ENCODE measurements around the gene FAF1. TPM values are rescaled to one million over a fixed set of nuclear protein-coding genes. Genes with fewer than 3 reads are reported as not detected.

Gene FAF1
- total and polyA plus RNA-seq, 2 of the 8 experiments (the other 6 are each of a cell fraction or from before 2014, with no cell fraction given) = 10.8 to 65.9 TPM

GRCh38 chr1:50566405-50566804 lies 393.7 kb downstream of the FAF1 start:
- Histone ChIP-seq H2BK20ac (ENCODE audit: low read length) (no peak overlapping the region), H3K4me2 (ENCODE audit: insufficient read depth in 1 of 2, low read depth in 2 of 2, low read length in 2 of 2) (no peak overlapping the region), H4K8ac (ENCODE audit: extremely low read depth, insufficient read depth, low read length) (no peak overlapping the region), H3K36me3 (ENCODE audit: control insufficient read depth in 2 of 4, insufficient read depth in 4 of 4, low read length in 3 of 4) (no peaks in the 10 kb centered on the region), H2BK5ac (ENCODE audit: low read depth, low read length) (no peak overlapping the region), H3K4ac (replicated peaks; ENCODE audit: insufficient read length, low read depth, low read length) (no peak overlapping the region), H4K20me1 (replicated peaks in 1 of 2; ENCODE audit: control insufficient read depth in 1 of 2, insufficient read depth in 2 of 2, low read length in 2 of 2) (no peaks in the 10 kb centered on the region), H3K56ac (replicated peaks; ENCODE audit: insufficient read length, low read depth, low read length) (no peak overlapping the region), H3K23ac (ENCODE audit: insufficient read length) (no peak overlapping the region), H3K79me2 (ENCODE audit: control insufficient read depth in 1 of 2, insufficient read depth in 2 of 2, low read length in 2 of 2) (no peaks in the 10 kb centered on the region), H4K91ac (replicated peaks; ENCODE audit: insufficient read length, low read length) (no peak overlapping the region), H3K23me2 (ENCODE audit: low read depth, low read length) (no peaks in the 10 kb centered on the region), H3K79me1 (ENCODE audit: low read depth, low read length) (no peaks in the 10 kb centered on the region), H2AK5ac (ENCODE audit: low read depth, low read length) (no peak overlapping the region), H2BK120ac (replicated peaks; ENCODE audit: low read depth, low read length) (no peak overlapping the region), H2AFZ (ENCODE audit: low read length) (no peak overlapping the region), H3K4me3 (ENCODE audit: extremely low read depth in 1 of 4, insufficient read depth in 2 of 4, low read depth in 3 of 4, low read length in 4 of 4) (no peak overlapping the region), H3K9me3 (ENCODE audit: insufficient read depth in 2 of 2, low read depth in 1 of 2, low read length in 1 of 2) (no peaks in the 10 kb centered on the region), H2BK12ac (ENCODE audit: low read depth, low read length) (no peak overlapping the region), H3K27ac (ENCODE audit: low read depth, low read length) (no peak overlapping the region), H3K9ac (replicated peaks in 1 of 4; ENCODE audit: extremely low read depth in 1 of 4, low read depth in 3 of 4, low read length in 3 of 4) (no peak overlapping the region), H2BK15ac (ENCODE audit: low read length) (no peak overlapping the region), H3K27me3 (replicated peaks in 1 of 4; ENCODE audit: control insufficient read depth in 3 of 4, extremely low read depth in 1 of 4, insufficient read depth in 3 of 4, low read length in 3 of 4) (no peaks in the 10 kb centered on the region), H4K5ac (ENCODE audit: insufficient read length, low read depth, low read length) (no peak overlapping the region), H3K4me1 (replicated peaks in 1 of 4; ENCODE audit: control insufficient read depth in 3 of 4, insufficient read depth in 4 of 4, low read length in 3 of 4) (peaks cover 0 to 6% (median 1%) of the 10 kb centered on the region in 4 experiments; a peak in 2 of 7 replicates), H3K14ac (ENCODE audit: insufficient read length) (no peak overlapping the region), H3K18ac (ENCODE audit: extremely low read depth, low read length) (no peak overlapping the region)
- FAIRE-seq (no peak), DNase-seq (ENCODE audit: low read depth in 1 of 2, low spot score in 2 of 2) (no peak)
- ChIA-PET POLR2A (ENCODE audit: partially characterized antibody) (no interaction called here), CTCF (ENCODE audit: partially characterized antibody) (interaction anchor here (0.6 kb wide), 1 partner anchor 1190 kb away, joined by 3 read pairs; no protein-coding TSS in a partner anchor)
- TF ChIP-seq PHF8 (conservative IDR thresholded peaks at IDR 0.05; ENCODE audit: low read depth, low read length) (no peak), NRF1 (IDR thresholded peaks at IDR 0.05; ENCODE audit: low read depth, low read length) (no peak), KDM5A (IDR thresholded peaks at IDR 0.05; ENCODE audit: low read length) (no peak), GTF2F1 (IDR thresholded peaks at IDR 0.05; ENCODE audit: borderline replicate concordance, low read depth, low read length) (no peak), ATF3 (IDR thresholded peaks at IDR 0.05; ENCODE audit: insufficient read depth, low read depth, low read length) (no peak), RXRA (IDR thresholded peaks at IDR 0.05; ENCODE audit: insufficient read depth, low read depth, low read length) (no peak), GABPA (IDR thresholded peaks at IDR 0.05; ENCODE audit: borderline replicate concordance, insufficient read depth, low read length) (no peak), POU5F1 (IDR thresholded peaks at IDR 0.05; ENCODE audit: low read depth, low read length) (no peak), BCL11A (IDR thresholded peaks at IDR 0.05; ENCODE audit: low read depth in 2 of 2, low read length in 2 of 2) (no peak)
- WGBS, 2 experiments (ENCODE audit: extremely low coverage in 1 of 2, insufficient coverage in 1 of 2, insufficient read length in 1 of 2, insufficient replicate concordance in 2 of 2, low coverage in 1 of 2, low lambda C conversion rate in 2 of 2, missing lambda C conversion rate in 1 of 2) = 90% methylated on average over 2 of the region's 2 CpGs; no CpG with 5 or more reads in 1 of the 2 experiments

All from H1 (cell line).